ENCODE results near the gene HRAS. TPM values are rescaled to one million over a fixed set of nuclear protein-coding genes. Genes with fewer than 3 reads are reported as not detected.

The HRAS gene
- total and polyA plus RNA-seq, 10 of the 15 experiments (the other 5 are each of a cell fraction or from before 2014, with no cell fraction given): 2.8 to 72.4 (median 31.7) TPM

DNA sequence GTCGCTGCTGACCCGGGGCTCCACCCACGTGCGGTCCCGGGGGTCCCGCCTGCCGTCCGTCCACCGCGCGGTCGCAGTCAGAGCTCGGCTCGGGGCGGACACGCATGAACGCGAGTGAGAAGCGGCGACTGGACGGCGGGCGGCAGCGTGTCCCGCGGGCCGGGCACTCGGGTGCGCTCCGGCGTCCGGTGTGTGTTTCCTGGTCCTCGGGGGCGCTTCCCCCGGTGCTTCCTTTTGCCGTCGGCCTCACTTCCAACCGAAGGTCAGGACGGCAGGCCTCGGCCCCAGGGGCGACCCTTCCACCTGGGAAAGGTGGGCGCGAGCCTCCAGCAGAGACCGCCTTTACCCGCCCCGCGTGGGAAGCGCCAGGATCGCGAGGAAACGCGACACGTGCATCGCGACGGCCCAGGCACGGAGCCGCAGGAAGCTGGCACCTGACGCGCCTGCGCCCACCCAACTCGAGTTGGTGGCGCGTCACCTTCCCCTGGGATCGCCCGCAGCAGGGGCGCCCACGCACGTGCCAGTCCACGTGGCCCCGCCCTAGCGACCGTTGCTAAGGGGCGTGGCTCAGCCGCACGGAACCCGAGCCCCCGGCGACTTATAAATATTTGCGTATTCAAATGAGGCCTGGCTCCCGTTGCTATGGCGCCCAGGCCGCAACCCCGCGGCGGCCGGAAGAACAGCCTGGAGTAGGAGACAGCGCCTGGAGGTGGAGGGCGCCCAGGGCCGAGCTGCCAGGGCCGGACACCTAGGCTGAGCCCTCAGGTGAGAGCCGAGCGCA is 1.7 kb upstream of the HRAS start, which contains the start of gene LRRC56 (continued):
- TF ChIP-seq, protein P1, sequence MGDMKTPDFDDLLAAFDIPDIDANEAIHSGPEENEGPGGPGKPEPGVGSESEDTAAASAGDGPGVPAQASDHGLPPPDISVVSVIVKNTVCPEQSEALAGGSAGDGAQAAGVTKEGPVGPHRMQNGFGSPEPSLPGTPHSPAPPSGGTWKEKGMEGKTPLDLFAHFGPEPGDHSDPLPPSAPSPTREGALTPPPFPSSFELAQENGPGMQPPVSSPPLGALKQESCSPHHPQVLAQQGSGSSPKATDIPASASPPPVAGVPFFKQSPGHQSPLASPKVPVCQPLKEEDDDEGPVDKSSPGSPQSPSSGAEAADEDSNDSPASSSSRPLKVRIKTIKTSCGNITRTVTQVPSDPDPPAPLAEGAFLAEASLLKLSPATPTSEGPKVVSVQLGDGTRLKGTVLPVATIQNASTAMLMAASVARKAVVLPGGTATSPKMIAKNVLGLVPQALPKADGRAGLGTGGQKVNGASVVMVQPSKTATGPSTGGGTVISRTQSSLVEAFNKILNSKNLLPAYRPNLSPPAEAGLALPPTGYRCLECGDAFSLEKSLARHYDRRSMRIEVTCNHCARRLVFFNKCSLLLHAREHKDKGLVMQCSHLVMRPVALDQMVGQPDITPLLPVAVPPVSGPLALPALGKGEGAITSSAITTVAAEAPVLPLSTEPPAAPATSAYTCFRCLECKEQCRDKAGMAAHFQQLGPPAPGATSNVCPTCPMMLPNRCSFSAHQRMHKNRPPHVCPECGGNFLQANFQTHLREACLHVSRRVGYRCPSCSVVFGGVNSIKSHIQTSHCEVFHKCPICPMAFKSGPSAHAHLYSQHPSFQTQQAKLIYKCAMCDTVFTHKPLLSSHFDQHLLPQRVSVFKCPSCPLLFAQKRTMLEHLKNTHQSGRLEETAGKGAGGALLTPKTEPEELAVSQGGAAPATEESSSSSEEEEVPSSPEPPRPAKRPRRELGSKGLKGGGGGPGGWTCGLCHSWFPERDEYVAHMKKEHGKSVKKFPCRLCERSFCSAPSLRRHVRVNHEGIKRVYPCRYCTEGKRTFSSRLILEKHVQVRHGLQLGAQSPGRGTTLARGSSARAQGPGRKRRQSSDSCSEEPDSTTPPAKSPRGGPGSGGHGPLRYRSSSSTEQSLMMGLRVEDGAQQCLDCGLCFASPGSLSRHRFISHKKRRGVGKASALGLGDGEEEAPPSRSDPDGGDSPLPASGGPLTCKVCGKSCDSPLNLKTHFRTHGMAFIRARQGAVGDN (IDR thresholded peaks at IDR 0.05): peak; percentile 83
- TF ChIP-seq NFYB (IDR thresholded peaks at IDR 0.05; ENCODE audit: insufficient read depth, low read depth, low read length): no peak
- TF ChIP-seq, protein P2, sequence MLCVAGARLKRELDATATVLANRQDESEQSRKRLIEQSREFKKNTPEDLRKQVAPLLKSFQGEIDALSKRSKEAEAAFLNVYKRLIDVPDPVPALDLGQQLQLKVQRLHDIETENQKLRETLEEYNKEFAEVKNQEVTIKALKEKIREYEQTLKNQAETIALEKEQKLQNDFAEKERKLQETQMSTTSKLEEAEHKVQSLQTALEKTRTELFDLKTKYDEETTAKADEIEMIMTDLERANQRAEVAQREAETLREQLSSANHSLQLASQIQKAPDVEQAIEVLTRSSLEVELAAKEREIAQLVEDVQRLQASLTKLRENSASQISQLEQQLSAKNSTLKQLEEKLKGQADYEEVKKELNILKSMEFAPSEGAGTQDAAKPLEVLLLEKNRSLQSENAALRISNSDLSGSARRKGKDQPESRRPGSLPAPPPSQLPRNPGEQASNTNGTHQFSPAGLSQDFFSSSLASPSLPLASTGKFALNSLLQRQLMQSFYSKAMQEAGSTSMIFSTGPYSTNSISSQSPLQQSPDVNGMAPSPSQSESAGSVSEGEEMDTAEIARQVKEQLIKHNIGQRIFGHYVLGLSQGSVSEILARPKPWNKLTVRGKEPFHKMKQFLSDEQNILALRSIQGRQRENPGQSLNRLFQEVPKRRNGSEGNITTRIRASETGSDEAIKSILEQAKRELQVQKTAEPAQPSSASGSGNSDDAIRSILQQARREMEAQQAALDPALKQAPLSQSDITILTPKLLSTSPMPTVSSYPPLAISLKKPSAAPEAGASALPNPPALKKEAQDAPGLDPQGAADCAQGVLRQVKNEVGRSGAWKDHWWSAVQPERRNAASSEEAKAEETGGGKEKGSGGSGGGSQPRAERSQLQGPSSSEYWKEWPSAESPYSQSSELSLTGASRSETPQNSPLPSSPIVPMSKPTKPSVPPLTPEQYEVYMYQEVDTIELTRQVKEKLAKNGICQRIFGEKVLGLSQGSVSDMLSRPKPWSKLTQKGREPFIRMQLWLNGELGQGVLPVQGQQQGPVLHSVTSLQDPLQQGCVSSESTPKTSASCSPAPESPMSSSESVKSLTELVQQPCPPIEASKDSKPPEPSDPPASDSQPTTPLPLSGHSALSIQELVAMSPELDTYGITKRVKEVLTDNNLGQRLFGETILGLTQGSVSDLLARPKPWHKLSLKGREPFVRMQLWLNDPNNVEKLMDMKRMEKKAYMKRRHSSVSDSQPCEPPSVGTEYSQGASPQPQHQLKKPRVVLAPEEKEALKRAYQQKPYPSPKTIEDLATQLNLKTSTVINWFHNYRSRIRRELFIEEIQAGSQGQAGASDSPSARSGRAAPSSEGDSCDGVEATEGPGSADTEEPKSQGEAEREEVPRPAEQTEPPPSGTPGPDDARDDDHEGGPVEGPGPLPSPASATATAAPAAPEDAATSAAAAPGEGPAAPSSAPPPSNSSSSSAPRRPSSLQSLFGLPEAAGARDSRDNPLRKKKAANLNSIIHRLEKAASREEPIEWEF (IDR thresholded peaks at IDR 0.05; ENCODE audit: insufficient replicate concordance, low read depth, low read length): no peak
- TF ChIP-seq SP1 (IDR thresholded peaks at IDR 0.05; ENCODE audit: low read depth, low read length): peak; percentile 83
- TF ChIP-seq MTA2 (IDR thresholded peaks at IDR 0.05; ENCODE audit: low read depth): 0 out of 2 replicates have a peak, but pooled peaks have one; percentile 31
- peak; percentile 88 for TF ChIP-seq RAD51 (IDR thresholded peaks at IDR 0.05)
- no peak for TF ChIP-seq MYB (IDR thresholded peaks at IDR 0.05; ENCODE audit: borderline replicate concordance, low read depth, low read length)
- TF ChIP-seq, protein P3, sequence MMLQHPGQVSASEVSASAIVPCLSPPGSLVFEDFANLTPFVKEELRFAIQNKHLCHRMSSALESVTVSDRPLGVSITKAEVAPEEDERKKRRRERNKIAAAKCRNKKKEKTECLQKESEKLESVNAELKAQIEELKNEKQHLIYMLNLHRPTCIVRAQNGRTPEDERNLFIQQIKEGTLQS (IDR thresholded peaks at IDR 0.05; ENCODE audit: borderline replicate concordance, extremely low read depth, low read depth, low read length): peak; percentile 65; the same call in 1 of the 2 replicates
- peak; percentile 98 for TF ChIP-seq BMI1 (IDR thresholded peaks at IDR 0.05; ENCODE audit: borderline replicate concordance)
- TF ChIP-seq BACH1 (IDR thresholded peaks at IDR 0.05; ENCODE audit: borderline replicate concordance): peak; percentile 99
- TF ChIP-seq, protein P4, sequence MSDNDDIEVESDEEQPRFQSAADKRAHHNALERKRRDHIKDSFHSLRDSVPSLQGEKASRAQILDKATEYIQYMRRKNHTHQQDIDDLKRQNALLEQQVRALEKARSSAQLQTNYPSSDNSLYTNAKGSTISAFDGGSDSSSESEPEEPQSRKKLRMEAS (IDR thresholded peaks at IDR 0.05; ENCODE audit: low read depth, low read length): peak; percentile 93
- TF ChIP-seq, protein P5, sequence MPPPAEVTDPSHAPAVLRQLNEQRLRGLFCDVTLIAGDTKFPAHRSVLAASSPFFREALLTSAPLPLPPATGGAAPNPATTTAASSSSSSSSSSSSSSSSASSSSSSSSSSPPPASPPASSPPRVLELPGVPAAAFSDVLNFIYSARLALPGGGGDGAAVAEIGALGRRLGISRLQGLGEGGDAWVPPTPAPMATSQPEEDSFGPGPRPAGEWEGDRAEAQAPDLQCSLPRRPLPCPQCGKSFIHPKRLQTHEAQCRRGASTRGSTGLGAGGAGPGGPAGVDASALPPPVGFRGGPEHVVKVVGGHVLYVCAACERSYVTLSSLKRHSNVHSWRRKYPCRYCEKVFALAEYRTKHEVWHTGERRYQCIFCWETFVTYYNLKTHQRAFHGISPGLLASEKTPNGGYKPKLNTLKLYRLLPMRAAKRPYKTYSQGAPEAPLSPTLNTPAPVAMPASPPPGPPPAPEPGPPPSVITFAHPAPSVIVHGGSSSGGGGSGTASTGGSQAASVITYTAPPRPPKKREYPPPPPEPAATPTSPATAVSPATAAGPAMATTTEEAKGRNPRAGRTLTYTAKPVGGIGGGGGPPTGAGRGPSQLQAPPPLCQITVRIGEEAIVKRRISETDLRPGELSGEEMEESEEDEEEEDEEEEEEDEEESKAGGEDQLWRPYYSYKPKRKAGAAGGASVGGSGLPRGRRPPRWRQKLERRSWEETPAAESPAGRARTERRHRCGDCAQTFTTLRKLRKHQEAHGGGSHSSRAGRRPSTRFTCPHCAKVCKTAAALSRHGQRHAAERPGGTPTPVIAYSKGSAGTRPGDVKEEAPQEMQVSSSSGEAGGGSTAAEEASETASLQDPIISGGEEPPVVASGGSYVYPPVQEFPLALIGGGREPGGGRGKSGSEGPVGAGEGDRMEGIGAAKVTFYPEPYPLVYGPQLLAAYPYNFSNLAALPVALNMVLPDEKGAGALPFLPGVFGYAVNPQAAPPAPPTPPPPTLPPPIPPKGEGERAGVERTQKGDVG (CRISPR knock-in tag; IDR thresholded peaks at IDR 0.05): no peak
- peak in 1 of 2 experiments; percentile 31; a peak in 1 of 4 replicates for TF ChIP-seq EP300 (IDR thresholded peaks at IDR 0.05; ENCODE audit: borderline replicate concordance in 1 of 2, control insufficient read depth in 1 of 2, low read depth in 2 of 2, low read length in 2 of 2)
